OCI-LY3 (cell line): ENCODE data around the gene ADARB2.

Experiments
- EZH2phosphoT487 ChIP-seq: fragments of 200-600 bp; shearing (Covaris generic); IDR thresholded peaks from 2 replicates; pipeline ENCODE4 v1.6.1; 2018; ENCODE audit warnings: antibody characterized with exemption, mixed run types, low read depth
- TF ChIP-seq, protein P1 (sequence below): fragments of 200-600, 300-600 bp; sonication (generic); IDR thresholded peaks from 2 replicates; pipeline ENCODE4 v1.5.1; 2014; ENCODE audit warnings: antibody characterized with exemption, low read length, low read depth

DNA sequence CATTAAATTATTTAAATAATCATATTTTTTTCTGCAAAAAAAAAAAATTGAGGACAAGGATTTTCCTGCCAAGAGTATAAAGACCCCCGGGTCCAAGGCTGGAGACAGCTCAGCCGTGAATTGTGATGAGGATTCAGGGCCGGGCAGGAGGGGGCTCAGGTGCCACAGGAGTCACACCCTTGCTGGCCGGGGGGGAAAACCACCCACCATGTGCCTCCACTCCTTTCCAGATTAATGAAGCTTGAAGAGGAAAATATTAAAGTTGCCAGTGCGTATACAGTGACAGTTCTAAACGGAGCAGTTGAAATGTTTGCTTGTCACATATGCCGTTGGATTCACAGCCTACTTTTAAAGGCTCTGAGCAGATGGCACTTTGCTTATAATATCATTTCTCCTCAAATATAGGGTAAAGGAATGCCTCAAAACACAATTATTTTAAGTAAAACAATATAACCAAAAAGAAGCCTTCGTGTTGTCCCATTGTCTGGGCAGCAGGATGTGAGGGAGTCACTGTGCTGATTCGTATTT is 49.6 kb downstream of the ADARB2 start:
- TF ChIP-seq, protein P1, sequence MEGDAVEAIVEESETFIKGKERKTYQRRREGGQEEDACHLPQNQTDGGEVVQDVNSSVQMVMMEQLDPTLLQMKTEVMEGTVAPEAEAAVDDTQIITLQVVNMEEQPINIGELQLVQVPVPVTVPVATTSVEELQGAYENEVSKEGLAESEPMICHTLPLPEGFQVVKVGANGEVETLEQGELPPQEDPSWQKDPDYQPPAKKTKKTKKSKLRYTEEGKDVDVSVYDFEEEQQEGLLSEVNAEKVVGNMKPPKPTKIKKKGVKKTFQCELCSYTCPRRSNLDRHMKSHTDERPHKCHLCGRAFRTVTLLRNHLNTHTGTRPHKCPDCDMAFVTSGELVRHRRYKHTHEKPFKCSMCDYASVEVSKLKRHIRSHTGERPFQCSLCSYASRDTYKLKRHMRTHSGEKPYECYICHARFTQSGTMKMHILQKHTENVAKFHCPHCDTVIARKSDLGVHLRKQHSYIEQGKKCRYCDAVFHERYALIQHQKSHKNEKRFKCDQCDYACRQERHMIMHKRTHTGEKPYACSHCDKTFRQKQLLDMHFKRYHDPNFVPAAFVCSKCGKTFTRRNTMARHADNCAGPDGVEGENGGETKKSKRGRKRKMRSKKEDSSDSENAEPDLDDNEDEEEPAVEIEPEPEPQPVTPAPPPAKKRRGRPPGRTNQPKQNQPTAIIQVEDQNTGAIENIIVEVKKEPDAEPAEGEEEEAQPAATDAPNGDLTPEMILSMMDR = no peak
- no peak for TF ChIP-seq EZH2phosphoT487
